Bone marrow (tissue), 2 donors: Measurements from ENCODE around the gene FAM107A.

Experiments used
- DNase-seq, 2 donors: peaks; one replicate each; lab custom pipeline; 2025; lab: John Stamatoyannopoulos, UW

FAM107A gene

GRCh38 chr3:58567251-58567515 is 10.0 kb downstream of the FAM107A start:
- no peak for DNase-seq

DNA sequence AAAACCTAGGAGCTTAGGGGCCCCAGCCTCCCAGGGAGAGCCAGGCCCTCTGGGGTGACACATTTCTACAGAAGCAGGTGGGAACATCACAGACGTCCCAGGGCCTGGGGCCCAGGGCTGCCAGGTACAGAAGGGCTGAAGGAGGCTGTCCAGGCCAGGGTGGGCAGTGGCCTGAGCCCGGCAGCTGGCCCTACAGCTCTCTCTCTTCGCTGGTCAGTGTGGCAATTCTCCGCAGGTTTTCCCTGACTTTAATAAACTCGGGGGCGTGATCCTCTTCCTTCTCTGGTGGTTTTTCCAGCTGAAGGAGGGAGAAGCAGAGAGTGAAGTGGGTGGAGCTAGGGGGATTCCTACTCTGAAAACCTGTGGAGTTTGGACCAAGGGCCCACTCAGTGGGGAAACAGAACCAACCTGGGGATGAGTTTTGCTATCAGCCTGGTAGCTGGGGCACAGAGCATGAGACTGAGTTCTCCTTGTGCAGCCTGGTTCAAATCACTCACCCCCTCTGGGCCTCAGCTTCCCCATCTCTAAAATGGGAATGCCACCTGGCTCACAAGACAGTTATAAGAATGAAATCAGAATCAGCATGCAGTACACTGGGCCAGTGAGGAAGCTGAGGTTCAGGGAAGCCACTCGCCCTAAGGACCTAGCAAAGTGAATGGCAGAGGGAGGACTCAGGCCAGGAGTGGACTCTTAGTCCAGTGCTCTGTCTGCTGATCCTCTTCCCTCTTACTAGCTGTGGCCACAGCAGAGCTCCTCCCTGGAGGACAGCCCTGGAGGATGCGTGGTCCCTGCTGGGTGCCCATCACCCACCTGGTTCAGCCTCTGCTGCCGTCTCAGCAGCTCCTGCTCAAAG is 10.6 kb downstream of the FAM107A start:
- DNase-seq: no peak

DNA sequence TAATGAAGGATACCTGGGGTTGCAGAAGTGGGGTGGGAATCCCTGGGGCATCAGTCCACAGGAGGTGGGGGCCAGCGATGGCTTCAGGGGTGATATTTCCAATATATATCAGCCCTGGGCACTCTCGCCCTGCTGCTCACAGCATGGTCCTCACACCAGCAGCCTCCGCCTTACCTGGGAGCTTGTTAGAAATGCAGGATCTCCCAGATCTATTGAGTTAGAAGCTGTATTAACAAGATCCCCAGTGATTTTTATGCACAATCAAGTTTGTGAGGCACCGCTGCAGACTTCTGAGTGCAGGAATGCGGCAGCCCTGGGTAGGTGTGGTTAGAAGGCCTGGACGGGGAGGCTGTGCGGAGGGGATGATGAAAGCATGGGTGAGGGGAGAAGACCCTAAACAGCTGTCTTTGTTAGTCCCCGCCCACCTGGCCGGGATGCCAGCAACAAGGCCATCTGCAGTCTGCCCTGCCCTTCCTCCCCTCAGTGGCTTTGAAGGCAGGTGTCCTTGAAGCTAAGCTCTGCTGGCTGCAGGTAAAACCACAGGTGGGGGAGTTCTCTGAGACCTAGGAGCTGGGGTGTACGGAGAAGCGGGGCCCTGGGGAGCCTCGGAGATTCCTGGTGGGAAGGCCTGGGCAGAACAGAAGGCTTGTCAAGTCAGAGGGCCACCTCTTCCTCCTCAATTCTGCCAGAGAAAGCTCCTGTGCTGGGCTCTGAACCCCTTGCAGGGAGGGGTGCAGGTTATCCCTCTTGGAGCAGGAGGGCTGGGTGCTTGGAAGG is 11.4 kb downstream of the FAM107A start:
- DNase-seq: no peak

GRCh38 chr3:58564456-58565160 is 12.6 kb downstream of the FAM107A start:
- no peak for DNase-seq

GRCh38 chr3:58564054-58564453 is 13.1 kb downstream of the FAM107A start:
- DNase-seq: no peak

- DNase-seq: no peak
These were observed 13.7 kb downstream of the FAM107A start for GRCh38 chr3:58563386-58564035.

DNA sequence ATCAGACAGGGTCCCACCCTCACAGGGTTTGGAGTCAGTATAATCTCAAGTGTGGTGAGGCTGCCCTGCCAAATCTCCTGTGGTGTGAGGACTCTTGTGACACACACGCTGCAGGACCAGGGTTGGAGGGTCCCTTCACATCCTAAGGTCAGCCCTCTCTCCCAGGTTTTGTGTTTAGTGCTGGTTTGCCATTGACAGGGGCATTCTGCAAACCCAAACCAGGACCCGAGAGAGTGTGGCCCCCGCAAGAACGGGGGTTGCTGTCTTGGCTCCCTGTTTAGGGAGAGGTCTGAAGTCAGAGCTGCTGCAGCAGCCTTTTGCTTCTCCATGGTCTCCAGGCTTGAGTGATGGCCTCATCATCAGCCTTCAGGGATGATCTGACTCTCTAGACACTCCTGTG is 14.7 kb downstream of the FAM107A start:
- DNase-seq: no peak

GRCh38 chr3:58560771-58561311 is 16.4 kb downstream of the FAM107A start:
- DNase-seq: no peak

- no peak for DNase-seq
These were observed 17.6 kb downstream of the FAM107A start for GRCh38 chr3:58559586-58559985.

DNA sequence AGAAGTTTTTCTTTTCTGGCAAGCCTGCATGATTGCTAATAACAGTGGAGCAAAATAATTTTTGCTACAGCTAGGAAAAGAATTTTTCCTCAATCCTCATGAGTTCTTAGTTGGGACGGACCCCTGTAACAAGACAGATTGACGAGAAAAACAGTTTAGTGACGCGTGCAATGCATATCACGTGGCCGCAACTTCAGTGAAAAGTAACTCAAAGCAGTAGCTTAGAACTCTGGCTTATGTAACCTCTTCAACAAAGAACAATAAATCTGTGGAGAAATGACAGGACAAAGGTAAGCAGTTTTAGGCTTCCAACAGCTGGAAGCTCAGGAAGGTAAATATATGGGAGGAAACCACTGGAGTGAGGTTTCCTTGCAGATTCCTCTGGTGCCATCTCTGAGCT is 19.7 kb downstream of the FAM107A start:
- no peak for DNase-seq

- no peak for DNase-seq
These were observed 20.4 kb downstream of the FAM107A start for GRCh38 chr3:58556761-58557221.

DNA sequence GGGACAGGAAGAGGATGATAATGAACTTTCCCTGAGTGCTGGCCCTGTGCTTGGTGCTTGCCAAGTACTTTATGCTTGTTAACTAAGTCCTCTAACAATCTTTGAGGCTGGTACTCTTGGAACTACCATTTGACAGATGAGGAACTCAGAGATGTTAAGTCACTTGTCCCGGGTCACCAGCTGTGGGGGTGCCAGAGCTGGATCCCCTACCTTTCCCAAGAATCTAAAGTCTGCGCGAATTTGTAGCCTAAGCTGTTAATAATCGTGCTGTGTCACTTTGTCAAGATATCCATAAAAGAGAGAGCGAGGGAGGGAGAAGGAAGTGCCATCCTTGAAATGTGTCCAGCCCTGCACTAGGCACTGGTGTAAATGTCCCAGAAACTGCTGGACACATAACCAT is 21.2 kb downstream of the FAM107A start:
- DNase-seq: no peak

- DNase-seq: no peak
These were observed 22.0 kb downstream of the FAM107A start for GRCh38 chr3:58555203-58555602.

GRCh38 chr3:58553003-58553402 is 24.2 kb downstream of the FAM107A start:
- DNase-seq: no peak

GRCh38 chr3:58551636-58552180 is 25.5 kb downstream of the FAM107A start:
- DNase-seq: no peak

GRCh38 chr3:58544541-58544940 is 32.6 kb downstream of the FAM107A start:
- no peak for DNase-seq

GRCh38 chr3:58540176-58540858 is 36.9 kb downstream of the FAM107A start:
- DNase-seq: no peak

DNA sequence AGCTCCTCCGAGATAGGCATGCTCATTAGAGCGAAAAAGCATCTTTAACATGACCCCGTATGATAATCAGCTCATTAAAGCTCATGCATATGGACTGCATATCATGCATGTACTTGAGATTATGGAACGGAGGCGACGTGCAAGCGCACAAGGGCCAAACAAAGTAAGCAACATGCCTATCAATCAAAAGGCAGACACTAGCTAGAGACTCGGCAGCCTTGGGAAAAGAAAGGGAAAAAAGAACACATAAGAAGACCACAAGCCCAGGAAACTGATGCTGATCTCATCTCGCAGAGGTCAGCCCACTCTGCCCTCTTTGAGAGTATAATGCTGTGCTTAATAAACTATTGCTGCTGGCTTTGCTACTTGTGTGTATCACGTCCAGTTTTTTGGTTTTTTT is 37.6 kb downstream of the FAM107A start:
- DNase-seq: no peak

GRCh38 chr3:58537412-58538301 is 39.5 kb downstream of the FAM107A start:
- no peak for DNase-seq
